NCI-H128 (cell line): Measurements from ENCODE around the gene SLC24A3.

Experiments used
- DNase-seq: peaks from one replicate; lab custom pipeline; 2025; ENCODE audit not compliant: unreplicated experiment; lab: John Stamatoyannopoulos, UW

The SLC24A3 gene

DNA sequence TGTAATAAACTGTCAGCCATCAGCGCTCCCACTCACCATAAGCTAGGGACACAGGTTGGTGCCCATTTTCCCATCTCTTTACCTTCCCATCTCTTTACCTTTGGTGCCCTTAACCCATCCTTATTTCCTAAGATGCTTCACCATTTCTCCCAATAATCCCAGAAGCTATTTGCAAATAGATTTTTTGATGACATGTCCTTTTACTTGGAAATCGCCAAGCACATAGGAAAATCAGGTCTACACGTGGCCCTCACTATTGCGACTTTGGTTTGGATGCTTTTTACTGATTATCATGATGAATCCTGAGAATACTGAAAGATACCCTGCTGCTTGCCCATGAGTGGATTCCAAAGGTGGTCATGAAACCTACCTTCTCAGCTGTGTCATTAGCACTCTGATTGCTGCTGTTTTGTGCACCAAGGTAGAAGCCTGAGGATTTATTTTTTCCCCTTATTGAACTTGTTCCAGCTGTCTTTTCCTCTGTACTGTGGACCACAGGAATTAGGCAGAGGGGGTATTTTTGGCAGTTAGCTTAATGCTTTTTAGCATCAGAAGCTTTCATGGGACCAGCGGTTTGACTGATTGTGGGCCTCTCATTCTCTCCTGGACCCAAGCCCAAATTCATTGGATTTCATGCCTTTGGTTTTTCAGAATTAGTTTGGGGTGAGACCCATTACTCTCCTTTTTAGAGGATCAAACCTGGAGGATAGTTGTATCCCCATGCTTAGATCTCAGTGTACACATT, 316.0 kb downstream of the SLC24A3 start:
- DNase-seq: no peak

DNA sequence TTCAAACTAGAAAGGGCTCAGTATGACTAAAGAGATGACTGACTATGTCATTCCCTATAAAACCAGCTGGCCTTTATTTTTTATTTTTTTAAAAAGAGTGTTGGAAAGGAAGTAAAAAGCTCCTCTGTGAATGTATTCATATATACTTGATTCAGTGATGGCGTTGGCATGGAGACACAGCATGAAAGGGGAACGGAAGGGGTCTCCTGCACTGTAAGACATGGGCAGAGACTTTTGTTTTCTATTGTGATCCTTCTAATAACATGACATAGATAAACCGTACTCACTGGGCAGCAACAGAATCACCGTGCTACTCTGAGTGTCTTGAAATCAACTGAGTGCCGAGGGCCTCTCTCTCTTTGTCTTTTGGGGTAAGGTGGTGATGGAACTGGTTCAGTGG, 317.6 kb downstream of the SLC24A3 start:
- DNase-seq: no peak

DNA sequence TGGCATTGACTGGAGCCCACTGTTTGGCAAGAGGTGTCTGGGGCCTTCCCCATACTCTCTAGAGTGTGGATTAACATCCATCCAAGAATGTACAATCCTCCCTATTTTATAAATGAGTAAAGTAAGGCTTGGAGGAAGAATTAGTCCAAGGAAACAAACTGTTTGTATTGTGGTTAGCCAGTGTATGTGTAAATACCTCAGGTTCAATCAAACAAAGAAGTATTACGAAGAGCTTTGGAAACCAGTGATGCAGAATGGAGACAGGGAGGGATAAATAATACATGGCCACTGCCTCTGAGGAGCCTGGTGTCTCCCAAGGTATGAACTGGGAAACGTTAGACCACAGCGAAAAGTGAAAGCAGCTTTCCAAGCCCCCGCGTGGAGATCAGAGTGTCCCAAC, 319.0 kb downstream of the SLC24A3 start:
- no peak for DNase-seq

DNA sequence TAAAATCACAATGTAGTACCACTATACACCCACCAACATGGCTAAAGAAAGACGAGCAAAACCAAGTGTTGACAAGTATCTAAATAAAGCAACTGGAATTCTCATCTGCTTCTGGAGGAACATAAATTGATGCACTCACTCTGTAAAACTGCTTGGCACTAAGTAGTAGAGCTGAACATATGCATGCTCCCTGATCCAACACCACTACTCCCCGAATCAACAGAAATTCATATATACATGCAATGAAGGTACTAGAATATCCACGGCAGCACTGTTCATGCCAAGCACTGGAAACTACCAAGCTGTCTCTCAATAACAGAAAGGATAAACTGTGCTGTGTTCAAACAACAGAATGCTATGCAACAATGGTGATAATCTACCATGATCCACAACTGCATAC, 326.1 kb downstream of the SLC24A3 start:
- DNase-seq: no peak

GRCh38 chr20:19539191-19539590, 326.7 kb downstream of the SLC24A3 start:
- no peak for DNase-seq

DNA sequence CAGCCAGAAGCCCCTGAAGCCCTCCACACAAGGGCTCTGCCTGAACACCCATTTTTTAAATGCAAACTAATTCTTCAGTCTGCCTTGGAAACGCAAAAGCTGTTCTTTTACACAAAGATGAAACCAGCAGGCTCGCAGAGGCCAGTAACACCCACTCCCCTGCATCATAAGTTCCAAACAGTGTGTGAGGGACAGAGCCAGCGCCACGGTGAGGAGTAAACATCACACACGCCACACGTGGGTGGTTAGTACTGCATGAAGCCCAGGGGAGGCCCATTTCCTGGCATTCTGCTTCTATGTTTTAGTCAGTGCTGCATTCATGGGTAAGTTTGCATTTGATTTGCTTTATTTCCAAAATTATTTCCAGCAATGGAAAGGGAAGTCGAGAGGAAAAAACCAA, 327.9 kb downstream of the SLC24A3 start:
- DNase-seq: no peak

DNA sequence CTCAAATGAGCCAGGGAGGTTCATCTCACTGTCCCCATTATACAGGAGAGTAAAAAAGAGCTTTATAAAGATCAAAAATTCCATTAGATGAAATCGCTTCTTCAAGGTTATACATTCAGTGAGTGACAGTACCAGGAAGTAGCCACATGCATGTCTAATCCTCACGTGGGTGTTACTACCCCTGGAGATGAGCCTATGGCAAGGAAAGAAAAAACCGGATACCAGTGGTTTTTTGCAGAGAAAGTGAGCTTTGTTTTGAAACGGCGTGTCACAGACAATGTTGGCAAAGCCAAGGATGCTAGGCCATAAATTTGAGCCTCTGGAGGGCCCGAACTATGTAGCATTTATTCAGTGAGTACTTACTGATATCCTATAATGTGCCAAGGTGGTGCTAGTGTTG, 330.7 kb downstream of the SLC24A3 start:
- no peak for DNase-seq

DNA sequence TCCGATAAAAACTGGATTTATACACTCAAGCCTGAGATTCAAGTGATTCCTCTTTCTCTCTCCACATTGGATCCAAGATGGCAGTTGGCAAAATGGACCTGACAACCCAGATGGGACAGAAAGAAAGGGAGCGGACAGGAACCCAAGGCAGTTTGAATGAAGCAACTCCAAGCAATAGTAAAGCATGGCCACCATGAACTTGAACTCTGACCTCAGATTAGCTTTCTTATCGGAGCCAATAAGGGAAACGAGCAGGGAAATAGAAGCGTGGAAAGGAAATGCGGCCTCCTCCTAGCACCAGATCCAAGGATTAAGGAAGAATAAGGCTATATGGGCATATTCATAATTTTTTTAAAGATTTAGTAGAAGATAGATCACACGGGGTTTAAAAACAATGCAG, 332.2 kb downstream of the SLC24A3 start:
- no peak for DNase-seq

GRCh38 chr20:19546648-19547047, 334.2 kb downstream of the SLC24A3 start:
- no peak for DNase-seq

GRCh38 chr20:19547547-19547946, 335.1 kb downstream of the SLC24A3 start:
- no peak for DNase-seq

DNA sequence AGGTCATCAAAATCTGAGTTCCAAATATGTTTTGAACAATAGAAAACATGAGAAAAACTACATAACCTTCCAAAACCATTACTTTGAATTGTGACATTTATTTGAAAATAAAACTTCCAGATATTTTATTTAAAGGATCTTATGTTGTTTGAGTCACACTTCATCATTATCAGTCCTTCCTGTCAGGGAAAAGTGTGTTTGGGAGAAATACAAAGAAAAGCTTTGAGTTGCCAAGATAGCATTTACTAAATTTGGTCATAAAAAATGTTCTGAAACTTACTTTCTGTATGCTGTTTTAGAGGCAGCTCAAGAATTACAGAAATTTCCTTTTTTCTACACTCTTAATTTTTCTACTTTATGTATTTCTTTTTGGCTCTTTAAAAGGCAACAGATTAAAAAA, 337.5 kb downstream of the SLC24A3 start:
- DNase-seq: no peak

DNA sequence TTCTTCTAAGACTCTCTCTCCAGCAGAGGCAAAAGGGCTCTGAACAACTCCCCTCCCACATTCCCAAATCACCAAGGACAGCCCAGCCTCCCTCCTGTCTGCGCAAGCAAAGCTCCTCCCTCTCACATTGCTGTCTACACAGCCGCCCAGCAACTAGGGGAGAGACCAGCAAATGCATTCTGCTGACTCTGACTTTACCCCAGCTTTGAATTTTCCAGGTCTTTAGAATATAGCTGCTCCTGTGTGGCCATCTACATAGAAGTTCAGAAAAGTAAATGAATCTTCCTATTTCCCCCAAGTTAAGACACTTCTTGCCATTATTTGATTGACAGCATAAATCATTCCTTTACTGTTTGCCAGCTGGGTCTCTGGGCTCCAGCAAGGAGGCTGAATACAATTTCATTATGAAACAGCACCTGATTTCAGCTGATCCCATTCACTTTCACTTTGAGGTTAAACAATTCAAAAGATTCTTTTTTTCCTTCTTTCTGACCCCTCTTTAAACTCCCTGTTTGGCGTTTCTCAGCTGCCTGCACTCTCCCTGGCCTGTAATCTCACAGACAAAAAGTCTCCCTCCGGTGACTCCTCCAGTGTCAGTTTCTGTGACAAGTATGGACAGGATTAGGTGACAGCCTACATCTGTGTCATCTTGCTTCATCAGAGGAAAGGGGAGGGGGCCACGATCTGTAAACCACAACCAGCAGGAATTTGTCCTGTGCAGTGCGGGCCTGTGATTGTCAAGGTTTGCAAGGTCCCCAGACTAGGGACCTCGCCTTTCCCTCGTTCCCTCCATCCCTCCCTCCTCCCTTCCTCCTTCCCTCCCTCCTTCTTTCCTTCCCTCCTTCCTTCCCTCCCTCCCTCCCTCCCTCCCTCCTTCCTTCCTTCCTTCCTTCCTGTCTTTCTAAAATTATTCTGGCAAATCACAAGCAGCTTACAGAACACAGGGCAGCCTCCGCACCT, 340.1 kb downstream of the SLC24A3 start:
- no peak for DNase-seq

GRCh38 chr20:19554666-19555065, 342.2 kb downstream of the SLC24A3 start:
- DNase-seq: no peak

DNA sequence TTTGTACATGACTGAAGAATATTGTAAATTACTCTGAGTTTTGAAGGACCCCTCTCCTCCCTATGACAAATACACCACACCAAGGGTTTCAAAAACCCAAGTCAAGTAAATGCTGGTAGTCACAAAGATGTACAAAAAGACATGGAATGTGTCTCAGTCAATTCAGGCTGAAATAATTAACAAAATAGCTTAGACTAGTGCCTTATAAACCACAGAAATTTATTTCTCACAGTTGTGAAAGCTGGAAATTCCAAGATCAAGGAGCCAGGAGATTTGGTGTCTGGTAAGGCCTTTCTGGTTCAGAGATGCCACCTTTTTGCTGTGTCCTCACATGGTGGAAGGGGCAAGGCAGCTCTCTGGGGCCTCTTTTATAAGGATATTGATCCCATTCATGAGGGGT, 343.3 kb downstream of the SLC24A3 start:
- DNase-seq: no peak

DNA sequence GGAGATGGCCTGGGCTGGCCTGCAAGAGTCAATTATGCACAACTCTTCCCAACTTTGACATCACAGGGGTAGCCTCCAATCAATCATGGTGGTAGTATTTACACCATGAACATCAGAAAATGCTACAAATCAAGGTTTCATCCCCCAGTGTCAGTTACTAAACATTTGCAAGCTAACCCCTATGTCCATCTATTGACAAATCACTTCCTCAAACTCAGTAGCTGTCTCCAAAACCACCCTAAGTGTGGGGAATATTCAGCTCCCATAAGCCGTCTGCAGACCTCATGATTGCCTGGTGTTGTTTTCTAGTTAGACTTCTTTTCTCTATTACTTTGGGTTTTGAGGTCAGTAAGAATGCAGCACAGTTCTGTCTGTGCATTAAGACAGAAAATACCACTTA, 344.8 kb downstream of the SLC24A3 start:
- no peak for DNase-seq

- no peak for DNase-seq
Observed at GRCh38 chr20:19560881-19561480, 348.5 kb downstream of the SLC24A3 start.

GRCh38 chr20:19562426-19562825, 350.0 kb downstream of the SLC24A3 start:
- DNase-seq: no peak

- DNase-seq: no peak
Observed at GRCh38 chr20:19564261-19564660, 351.8 kb downstream of the SLC24A3 start.

DNA sequence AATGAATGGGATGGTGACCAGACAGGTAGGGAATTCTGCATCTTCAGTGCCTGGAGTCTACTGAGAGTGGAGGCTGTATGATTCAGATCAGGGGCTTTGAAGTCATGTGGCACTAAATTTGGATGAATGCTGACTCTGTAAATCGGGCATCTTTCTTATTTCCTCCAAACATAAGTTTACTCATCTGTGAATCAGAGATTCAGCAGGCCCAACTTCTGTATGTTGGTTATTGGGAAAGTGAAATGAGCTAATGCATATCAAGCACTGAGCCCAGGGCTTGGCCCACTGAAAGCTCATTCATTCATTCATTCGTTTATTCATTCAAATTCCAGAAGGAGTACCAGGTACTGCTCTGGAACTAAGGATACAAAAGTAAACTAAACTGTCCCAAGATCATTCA, 353.3 kb downstream of the SLC24A3 start:
- no peak for DNase-seq

DNA sequence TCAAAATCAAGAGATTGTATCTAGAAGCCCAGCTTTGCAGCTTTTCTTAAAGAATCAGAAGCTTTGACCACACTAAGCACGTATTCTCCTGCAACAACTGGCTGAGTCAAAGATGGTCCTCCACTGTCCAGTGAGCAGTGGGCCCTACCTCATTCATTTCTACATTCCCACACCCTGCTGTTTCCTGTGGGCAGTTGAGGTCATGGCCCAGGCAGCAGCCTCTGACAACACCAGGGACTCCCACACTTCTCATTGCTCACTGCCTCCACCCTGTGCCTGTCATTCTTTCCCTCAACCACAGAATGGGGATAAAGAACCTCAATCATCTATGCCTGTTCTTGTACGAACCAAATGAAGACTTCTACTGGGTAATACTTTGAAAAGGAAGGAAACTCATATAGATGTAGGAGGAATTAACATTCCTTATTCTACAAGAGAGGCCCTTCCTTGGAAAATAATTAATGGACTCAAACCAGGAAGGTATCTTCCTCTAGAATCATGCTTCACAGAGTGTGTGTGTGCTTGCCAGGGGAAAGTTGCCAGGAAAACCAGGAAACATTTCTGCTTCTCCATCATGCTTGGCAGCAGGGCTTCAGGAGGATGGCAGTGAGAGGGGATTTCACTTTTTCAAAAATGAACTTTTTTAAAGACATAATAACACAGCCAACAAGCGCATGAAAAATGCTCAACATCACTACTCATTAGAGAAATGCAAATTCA, 353.9 kb downstream of the SLC24A3 start:
- DNase-seq: no peak

- no peak for DNase-seq
Observed at GRCh38 chr20:19568128-19568527, 355.7 kb downstream of the SLC24A3 start.
